Inferior parietal cortex (tissue), 1 donor: ENCODE data around the gene ZNF362.
"Not testable (repeated sequence)": the region's sequence is repeated elsewhere in the genome, so short reads cannot be mapped to it uniquely, and the experiment has no call there.

Experiments
- DNase-seq: peaks from one replicate; pipeline ENCODE4 v3.0.0-alpha.2; 2016; ENCODE audit errors: extremely low spot score

Gene ZNF362

GRCh38 chr1:33305816-33306652, 49.7 kb downstream of the ZNF362 start:
- no peak for DNase-seq

GRCh38 chr1:33306653-33307493, 50.6 kb downstream of the ZNF362 start:
- no peak for DNase-seq

DNA sequence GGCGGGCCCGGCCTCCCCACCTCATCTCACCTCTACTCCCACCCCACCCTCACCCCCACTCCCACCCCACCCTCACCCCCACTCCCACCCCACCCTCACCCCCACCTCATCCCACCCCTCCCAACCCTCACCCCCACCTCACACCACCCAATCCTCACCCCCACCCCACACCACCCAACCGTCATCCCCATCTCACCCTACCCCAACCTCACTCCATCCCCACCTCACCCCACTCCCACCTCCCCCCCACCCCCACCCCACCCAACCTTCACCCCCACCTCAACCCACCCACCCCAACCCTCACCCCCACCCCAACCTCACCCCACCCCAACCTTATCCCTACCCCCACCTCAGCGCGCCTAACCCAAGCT, 51.2 kb downstream of the ZNF362 start:
- no peak for DNase-seq

DNA sequence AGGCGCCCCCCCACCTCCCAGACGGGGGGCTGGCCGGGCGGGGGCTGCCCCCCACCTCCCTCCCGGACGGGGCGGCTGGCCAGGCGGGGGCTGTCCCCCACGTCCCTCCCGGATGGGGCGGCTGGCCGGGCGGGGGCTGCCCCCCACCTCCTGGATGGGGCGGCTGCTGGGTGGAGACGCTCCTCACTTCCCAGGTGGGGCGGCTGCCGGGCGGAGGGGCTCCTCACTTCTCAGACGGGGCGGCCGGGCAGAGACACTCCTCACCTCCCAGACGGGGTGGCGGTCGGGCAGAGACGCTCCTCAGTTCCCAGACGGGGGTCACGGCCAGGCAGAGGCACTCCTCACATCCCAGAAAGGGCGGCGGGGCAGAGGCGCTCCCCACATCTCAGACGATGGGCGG, 53.1 kb downstream of the ZNF362 start:
- DNase-seq, result not testable (repeated sequence)

DNA sequence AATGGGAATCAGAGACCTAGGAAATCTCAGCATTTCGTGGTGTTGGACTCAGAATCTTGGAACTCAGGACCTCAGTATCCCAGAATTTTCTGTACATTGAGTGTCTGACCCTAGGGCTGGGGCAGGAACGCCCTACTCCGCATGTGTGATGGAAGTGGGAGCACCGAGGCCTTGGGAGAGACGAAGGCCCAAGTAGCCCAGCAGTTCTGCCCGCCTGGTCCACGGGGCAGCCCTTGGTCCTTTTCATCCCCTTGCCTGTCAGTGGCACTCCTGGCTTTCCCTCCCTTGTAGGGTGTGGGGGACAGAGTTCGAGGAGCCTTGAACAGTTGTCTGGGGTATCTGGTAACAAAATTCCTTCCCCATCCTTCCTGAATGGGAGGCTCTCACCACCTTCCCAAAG, 54.4 kb downstream of the ZNF362 start:
- DNase-seq, result no peak

GRCh38 chr1:33311706-33312412, 55.6 kb downstream of the ZNF362 start:
- DNase-seq, result no peak

GRCh38 chr1:33312413-33312749, 56.1 kb downstream of the ZNF362 start:
- no peak for DNase-seq

GRCh38 chr1:33314416-33314815, 58.1 kb downstream of the ZNF362 start:
- no peak for DNase-seq

- no peak for DNase-seq
Observed at GRCh38 chr1:33316601-33317000, 60.3 kb downstream of the ZNF362 start.

DNA sequence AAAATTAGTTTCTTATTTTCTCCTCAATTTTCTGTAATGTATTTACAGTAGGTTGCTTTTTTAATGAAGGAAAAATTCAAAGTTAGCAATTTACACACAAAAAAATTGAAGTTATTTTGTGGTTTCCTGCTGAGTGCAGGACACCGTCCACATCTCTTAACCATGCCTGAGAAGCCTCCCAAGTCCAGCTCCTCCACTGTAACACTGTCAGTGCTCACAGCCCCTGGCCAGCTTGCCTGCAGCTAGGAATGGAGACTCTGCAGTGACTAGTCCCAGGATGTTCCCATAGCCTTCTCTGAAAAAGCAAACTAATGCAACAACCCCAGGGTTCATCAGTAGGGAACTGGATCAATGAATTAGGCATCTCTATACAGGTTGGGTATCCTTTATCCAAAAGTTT, 61.1 kb downstream of the ZNF362 start:
- DNase-seq, result no peak

DNA sequence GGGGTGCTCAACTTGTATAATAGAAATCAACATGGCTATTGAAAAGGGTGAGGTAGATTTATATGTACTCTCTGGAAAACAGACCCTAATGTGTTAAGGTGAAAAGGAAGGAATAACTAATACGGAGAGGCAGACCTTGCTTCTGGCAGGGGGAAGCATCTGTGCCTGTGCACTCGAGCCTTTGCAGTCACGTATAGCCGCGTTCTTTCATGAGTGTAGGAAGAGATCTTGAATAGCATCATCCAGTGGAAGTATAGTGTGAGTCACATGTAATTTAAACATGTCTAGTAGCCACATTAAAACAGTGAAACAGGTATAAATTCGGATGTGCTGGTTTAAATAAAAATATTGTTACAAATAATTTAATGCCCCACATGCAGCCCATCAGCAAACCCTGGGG, 61.7 kb downstream of the ZNF362 start:
- no peak for DNase-seq

- DNase-seq, result no peak
Observed at GRCh38 chr1:33319186-33319948, 63.1 kb downstream of the ZNF362 start.

GRCh38 chr1:33319949-33320618, 63.8 kb downstream of the ZNF362 start:
- DNase-seq, result no peak

DNA sequence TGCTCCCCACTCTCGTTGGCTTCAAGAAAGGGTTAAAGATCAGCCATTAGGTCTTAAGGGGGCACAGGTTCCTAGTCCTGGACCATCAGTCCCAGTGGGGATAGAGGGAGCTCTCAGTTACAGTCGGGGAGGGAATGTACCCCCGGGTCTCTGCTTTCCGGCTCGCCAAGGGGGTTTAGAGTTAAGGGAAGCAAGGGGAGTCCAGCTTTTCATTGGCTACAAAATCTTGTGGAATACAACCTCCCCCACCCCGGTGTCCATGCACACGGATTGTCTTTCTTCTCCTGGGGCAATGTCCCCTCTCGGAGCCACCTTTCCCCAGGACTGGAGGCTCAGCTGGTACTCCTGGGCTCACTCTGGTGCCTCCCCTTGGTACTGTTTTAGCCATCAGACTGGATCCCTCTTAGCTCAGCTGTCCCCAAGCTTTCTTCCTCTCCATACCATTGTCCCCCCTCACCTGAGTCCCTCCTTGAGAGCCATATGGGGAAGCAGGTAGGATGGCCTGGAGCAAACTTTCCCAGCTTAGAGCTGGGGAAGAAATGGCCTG, 64.4 kb downstream of the ZNF362 start, which contains the start of gene A3GALT2:
Gene A3GALT2, minus strand, starts transcription at position 480 of the 547 bp plus-strand sequence. Its CDS starts 0 bp downstream, at position 480.
- DNase-seq, result no peak

DNA sequence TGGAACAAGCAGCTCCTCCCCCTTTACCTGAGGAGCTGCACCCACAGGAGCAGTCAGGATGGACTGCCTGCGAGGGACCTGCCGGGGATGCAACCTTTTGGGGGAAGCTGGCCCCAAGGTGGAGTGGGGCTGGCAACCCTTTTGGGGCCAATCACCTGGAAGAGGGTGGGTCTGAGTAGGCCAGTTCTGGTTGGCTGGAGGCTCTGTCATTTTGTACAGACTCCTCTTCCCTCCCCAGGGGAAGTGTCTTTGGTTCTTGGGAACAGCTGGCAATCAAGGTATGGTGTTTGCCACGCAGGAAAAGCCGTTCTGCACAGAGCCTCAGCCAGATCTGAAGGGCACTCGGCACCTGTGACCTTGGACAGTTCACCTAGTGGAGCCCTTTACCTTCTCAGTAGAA, 64.9 kb downstream of the ZNF362 start:
- no peak for DNase-seq

GRCh38 chr1:33322109-33322508, 65.8 kb downstream of the ZNF362 start:
- DNase-seq, result no peak

DNA sequence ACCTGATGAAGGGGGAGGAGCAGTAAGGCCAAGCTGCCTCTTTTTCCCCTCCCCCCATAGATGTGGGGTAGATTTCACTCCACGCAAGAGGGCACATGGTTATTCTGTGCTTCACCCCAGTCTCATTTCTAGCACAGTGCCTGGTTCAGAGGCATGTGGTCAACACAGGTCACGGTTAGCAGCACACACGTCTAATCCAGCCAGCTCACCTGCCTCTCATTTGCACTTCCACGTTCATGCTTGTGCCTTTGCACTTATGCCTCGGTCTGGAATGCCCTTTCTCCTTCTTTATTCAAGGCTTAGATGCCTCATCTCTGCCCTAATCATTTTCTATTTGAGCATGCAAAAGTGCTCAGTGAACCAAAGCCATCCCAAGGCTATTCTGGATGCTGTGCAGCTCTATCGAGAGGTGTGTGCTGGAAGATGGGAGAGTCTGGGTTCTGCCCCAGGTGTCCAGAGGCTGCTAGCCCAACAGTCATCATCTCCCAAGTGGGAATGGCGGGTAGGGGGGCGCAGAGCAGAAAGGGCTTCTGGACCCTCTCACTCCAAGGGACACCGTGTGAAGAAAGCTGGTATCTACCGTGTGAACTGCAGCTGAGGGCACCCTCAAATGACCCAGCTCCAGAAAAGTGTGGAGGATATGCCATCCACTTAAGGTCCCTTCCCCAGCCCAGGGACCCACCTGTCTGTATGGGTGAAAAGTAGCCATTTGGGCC, 66.7 kb downstream of the ZNF362 start:
- DNase-seq, result no peak

GRCh38 chr1:33323663-33324477, 67.6 kb downstream of the ZNF362 start:
- DNase-seq, result no peak
